GM12878 (cell line): Measurements from ENCODE around the gene CEP135. TPM values are rescaled to one million over a fixed set of nuclear protein-coding genes. Genes with fewer than 3 reads are reported as not detected.

Experiments
- BCL11A ChIP-seq: IDR thresholded peaks from 2 replicates; pipeline ENCODE4 v1.6.1; 2011; ENCODE audit warnings: low read depth, low read length
- BRCA1 ChIP-seq: IDR thresholded peaks from 2 replicates; pipeline ENCODE4 v1.6.1; 2011; ENCODE audit warnings: low read depth, low read length, improper control_type of control experiment
- CHD2 ChIP-seq: IDR thresholded peaks from 2 replicates; pipeline ENCODE4 v1.6.1; 2011; ENCODE audit warnings: low read depth, low read length, improper control_type of control experiment, borderline replicate concordance
- CHD4 ChIP-seq: fragments of 200-600 bp; sonication (generic); IDR thresholded peaks from 2 replicates; pipeline ENCODE4 v1.6.1; 2016; ENCODE audit warnings: mild to moderate bottlenecking
- ETV6 ChIP-seq, 2 experiments: fragments of 450-650 bp in 1 of 2; IDR thresholded peaks in 1 of 2; conservative IDR thresholded peaks in 1 of 2; 2 replicates each; pipeline ENCODE4 v1.6.1; 2014; ENCODE audit warnings: antibody characterized with exemption in 1 of 2, borderline replicate concordance in 1 of 2, low read depth in 1 of 2, mild to moderate bottlenecking in 1 of 2, moderate library complexity in 1 of 2
- HDAC6 ChIP-seq: fragments of 200-600 bp; sonication (generic); IDR thresholded peaks from one replicate; pipeline ENCODE4 v1.8.0; 2017; ENCODE audit warnings: antibody characterized with exemption; ENCODE audit not compliant: unreplicated experiment
- JUND ChIP-seq: IDR thresholded peaks from 2 replicates; pipeline ENCODE4 v1.6.1; 2012; ENCODE audit warnings: low read depth, mild to moderate bottlenecking, low read length, improper control_type of control experiment, moderate library complexity
- LARP7 ChIP-seq: fragments of 450-650 bp; IDR thresholded peaks from 2 replicates; pipeline ENCODE4 v1.6.1; 2017; ENCODE audit warnings: mild to moderate bottlenecking
- POU2F2 ChIP-seq: IDR thresholded peaks from 3 replicates; pipeline ENCODE4 v1.6.1; 2011; ENCODE audit warnings: low read depth, mild to moderate bottlenecking, low read length, borderline replicate concordance
- RCOR1 ChIP-seq: conservative IDR thresholded peaks from 2 replicates; pipeline ENCODE4 v1.6.1; 2012; ENCODE audit warnings: low read depth, low read length, improper control_type of control experiment
- SMAD1 ChIP-seq: fragments of 450-650 bp; IDR thresholded peaks from 2 replicates; pipeline ENCODE4 v1.6.1; 2018; ENCODE audit warnings: mild to moderate bottlenecking, low read depth; ENCODE audit not compliant: partially characterized antibody
- SMARCA5 ChIP-seq: fragments of 450-650 bp; IDR thresholded peaks from 2 replicates; pipeline ENCODE4 v1.6.1; 2017; ENCODE audit warnings: mild to moderate bottlenecking
- STAT3 ChIP-seq: IDR thresholded peaks from 2 replicates; pipeline ENCODE4 v1.6.1; 2011; ENCODE audit warnings: low read depth, low read length, improper control_type of control experiment
- ZNF207 ChIP-seq: fragments of 450-650 bp; IDR thresholded peaks from 2 replicates; pipeline ENCODE4 v1.6.1; 2014; ENCODE audit warnings: antibody characterized with exemption, mild to moderate bottlenecking, borderline replicate concordance
- polyA plus RNA-seq, 11 experiments: library from polyadenylated mRNA; depleted of rRNA in 4 of 11; unstranded in 6 of 11; stranded (reverse) in 5 of 11; fragments of >200 nt; fragmentation: Nextera tagmentation in 4 of 11; fragmentation: Illumina TruSeq in 1 of 11; extraction: Ambion mirVana in 4 of 11; extraction: Trizol in 1 of 11; gene quantifications; 1 replicate in 1 of 11; 2 replicates in 10 of 11; pipeline versions ENCODE4 v1.2.1 to v1.2.3, GENCODE V29; 2011 to 2016; ENCODE audit warnings: inconsistent platforms in 2 of 11, missing spikeins in 2 of 11, low read depth in 1 of 11
- total RNA-seq, 4 experiments: library from RNA; depleted of rRNA in 3 of 4; stranded (reverse); fragments of >200 nt in 3 of 4; fragmentation: Illumina TruSeq in 1 of 4; extraction: Trizol in 1 of 4; gene quantifications; 2 replicates each; pipeline versions ENCODE4 v1.2.1 to v1.2.3, GENCODE V29; 2013 to 2021
- TF ChIP-seq, protein P1 (sequence below): fragments of 450-650 bp; IDR thresholded peaks from 2 replicates; pipeline ENCODE4 v1.6.1; 2016; ENCODE audit warnings: mild to moderate bottlenecking
- TF ChIP-seq, protein P2 (sequence below): fragments of 450-650 bp; IDR thresholded peaks from 2 replicates; pipeline ENCODE4 v1.6.1; 2017; ENCODE audit warnings: mild to moderate bottlenecking, moderate library complexity
- TF ChIP-seq, protein P3 (sequence below): IDR thresholded peaks from 2 replicates; pipeline ENCODE4 v1.6.1; 2011; ENCODE audit warnings: low read depth, mild to moderate bottlenecking, low read length, moderate library complexity, borderline replicate concordance; ENCODE audit errors: extremely low read depth
- TF ChIP-seq, protein P4 (sequence below): IDR thresholded peaks from 2 replicates; pipeline ENCODE4 v1.6.1; 2012; ENCODE audit warnings: low read depth, low read length, improper control_type of control experiment
- TF ChIP-seq, protein P5 (sequence below): fragments of 450-650 bp; IDR thresholded peaks from 2 replicates; pipeline ENCODE4 v1.6.1; 2017; ENCODE audit warnings: mild to moderate bottlenecking, moderate library complexity

Gene CEP135
- total and polyA plus RNA-seq, 10 of the 15 experiments (the other 5 are each of a cell fraction or from before 2014, with no cell fraction given) = 2.9 to 13.6 (median 10.1) TPM

DNA sequence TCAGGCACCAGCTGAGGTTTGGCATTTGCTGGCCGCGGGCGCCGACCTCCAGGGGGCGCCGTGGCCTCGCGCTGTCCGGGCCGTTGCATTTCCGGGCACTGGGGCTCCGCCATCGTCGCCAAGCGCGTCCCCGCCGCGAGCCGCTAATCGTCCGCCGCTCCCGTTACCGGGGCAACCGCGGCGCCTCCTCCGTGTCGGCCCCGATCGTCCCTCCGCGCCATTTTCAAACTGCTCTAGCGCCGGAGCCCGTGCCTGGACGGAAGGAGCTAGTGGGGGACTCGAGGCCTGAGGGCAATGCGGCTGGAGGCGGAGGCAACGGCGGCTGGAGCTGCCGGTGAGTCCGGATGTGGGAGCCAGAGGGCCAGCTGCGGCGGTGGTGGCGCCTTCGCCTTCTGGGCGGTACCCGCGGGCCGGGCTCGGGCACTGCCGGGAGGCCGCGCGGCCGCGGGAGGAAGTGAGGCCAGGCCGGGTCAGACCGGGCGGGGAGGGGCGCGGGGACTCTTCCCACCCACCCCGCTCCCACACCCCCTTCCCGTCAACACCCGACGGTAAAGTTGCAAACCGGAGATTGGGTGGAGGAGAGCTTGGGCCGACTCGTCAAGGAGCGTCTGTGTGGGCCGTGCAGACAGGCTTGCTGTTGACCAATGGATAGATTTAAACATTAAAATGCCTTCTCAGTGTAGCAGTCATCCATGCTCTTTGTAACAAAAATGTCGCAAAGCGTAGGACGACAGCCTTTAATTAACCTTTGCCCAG, at the start of gene CEP135 (continued):
- peak; percentile 86 for TF ChIP-seq LARP7
- TF ChIP-seq SMAD1 = no peak
- no peak for TF ChIP-seq STAT3
- no peak for TF ChIP-seq HDAC6
- TF ChIP-seq, protein P1, sequence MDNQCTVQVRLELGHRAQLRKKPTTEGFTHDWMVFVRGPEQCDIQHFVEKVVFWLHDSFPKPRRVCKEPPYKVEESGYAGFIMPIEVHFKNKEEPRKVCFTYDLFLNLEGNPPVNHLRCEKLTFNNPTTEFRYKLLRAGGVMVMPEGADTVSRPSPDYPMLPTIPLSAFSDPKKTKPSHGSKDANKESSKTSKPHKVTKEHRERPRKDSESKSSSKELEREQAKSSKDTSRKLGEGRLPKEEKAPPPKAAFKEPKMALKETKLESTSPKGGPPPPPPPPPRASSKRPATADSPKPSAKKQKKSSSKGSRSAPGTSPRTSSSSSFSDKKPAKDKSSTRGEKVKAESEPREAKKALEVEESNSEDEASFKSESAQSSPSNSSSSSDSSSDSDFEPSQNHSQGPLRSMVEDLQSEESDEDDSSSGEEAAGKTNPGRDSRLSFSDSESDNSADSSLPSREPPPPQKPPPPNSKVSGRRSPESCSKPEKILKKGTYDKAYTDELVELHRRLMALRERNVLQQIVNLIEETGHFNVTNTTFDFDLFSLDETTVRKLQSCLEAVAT = no peak
- peak; percentile 81; the same call in 2 of the 3 replicates for TF ChIP-seq POU2F2
- no peak for TF ChIP-seq CHD4
- no peak for TF ChIP-seq BCL11A
- TF ChIP-seq CHD2 = peak; percentile 72
- TF ChIP-seq JUND = no peak
- TF ChIP-seq, protein P2, sequence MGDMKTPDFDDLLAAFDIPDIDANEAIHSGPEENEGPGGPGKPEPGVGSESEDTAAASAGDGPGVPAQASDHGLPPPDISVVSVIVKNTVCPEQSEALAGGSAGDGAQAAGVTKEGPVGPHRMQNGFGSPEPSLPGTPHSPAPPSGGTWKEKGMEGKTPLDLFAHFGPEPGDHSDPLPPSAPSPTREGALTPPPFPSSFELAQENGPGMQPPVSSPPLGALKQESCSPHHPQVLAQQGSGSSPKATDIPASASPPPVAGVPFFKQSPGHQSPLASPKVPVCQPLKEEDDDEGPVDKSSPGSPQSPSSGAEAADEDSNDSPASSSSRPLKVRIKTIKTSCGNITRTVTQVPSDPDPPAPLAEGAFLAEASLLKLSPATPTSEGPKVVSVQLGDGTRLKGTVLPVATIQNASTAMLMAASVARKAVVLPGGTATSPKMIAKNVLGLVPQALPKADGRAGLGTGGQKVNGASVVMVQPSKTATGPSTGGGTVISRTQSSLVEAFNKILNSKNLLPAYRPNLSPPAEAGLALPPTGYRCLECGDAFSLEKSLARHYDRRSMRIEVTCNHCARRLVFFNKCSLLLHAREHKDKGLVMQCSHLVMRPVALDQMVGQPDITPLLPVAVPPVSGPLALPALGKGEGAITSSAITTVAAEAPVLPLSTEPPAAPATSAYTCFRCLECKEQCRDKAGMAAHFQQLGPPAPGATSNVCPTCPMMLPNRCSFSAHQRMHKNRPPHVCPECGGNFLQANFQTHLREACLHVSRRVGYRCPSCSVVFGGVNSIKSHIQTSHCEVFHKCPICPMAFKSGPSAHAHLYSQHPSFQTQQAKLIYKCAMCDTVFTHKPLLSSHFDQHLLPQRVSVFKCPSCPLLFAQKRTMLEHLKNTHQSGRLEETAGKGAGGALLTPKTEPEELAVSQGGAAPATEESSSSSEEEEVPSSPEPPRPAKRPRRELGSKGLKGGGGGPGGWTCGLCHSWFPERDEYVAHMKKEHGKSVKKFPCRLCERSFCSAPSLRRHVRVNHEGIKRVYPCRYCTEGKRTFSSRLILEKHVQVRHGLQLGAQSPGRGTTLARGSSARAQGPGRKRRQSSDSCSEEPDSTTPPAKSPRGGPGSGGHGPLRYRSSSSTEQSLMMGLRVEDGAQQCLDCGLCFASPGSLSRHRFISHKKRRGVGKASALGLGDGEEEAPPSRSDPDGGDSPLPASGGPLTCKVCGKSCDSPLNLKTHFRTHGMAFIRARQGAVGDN = 0 out of 2 replicates have a peak, but pooled peaks have one; percentile 41
- TF ChIP-seq, protein P3, sequence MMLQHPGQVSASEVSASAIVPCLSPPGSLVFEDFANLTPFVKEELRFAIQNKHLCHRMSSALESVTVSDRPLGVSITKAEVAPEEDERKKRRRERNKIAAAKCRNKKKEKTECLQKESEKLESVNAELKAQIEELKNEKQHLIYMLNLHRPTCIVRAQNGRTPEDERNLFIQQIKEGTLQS = no peak
- TF ChIP-seq SMARCA5 = peak; percentile 98
- TF ChIP-seq BRCA1 = no peak
- TF ChIP-seq RCOR1 = peak; percentile 81; the same call in 1 of the 2 replicates
- TF ChIP-seq ETV6 (conservative IDR thresholded peaks at IDR 0.05 in 1 of 2, IDR thresholded peaks at IDR 0.05 in 1 of 2; ENCODE audit: borderline replicate concordance in 1 of 2, low read depth in 1 of 2) = peak in 1 of 2 experiments; percentile 35; a peak in 2 of 4 replicates
- TF ChIP-seq, protein P4, sequence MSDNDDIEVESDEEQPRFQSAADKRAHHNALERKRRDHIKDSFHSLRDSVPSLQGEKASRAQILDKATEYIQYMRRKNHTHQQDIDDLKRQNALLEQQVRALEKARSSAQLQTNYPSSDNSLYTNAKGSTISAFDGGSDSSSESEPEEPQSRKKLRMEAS = peak; percentile 79; the same call in 1 of the 2 replicates
- peak; percentile 84; the same call in 1 of the 2 replicates for TF ChIP-seq ZNF207
- TF ChIP-seq, protein P5, sequence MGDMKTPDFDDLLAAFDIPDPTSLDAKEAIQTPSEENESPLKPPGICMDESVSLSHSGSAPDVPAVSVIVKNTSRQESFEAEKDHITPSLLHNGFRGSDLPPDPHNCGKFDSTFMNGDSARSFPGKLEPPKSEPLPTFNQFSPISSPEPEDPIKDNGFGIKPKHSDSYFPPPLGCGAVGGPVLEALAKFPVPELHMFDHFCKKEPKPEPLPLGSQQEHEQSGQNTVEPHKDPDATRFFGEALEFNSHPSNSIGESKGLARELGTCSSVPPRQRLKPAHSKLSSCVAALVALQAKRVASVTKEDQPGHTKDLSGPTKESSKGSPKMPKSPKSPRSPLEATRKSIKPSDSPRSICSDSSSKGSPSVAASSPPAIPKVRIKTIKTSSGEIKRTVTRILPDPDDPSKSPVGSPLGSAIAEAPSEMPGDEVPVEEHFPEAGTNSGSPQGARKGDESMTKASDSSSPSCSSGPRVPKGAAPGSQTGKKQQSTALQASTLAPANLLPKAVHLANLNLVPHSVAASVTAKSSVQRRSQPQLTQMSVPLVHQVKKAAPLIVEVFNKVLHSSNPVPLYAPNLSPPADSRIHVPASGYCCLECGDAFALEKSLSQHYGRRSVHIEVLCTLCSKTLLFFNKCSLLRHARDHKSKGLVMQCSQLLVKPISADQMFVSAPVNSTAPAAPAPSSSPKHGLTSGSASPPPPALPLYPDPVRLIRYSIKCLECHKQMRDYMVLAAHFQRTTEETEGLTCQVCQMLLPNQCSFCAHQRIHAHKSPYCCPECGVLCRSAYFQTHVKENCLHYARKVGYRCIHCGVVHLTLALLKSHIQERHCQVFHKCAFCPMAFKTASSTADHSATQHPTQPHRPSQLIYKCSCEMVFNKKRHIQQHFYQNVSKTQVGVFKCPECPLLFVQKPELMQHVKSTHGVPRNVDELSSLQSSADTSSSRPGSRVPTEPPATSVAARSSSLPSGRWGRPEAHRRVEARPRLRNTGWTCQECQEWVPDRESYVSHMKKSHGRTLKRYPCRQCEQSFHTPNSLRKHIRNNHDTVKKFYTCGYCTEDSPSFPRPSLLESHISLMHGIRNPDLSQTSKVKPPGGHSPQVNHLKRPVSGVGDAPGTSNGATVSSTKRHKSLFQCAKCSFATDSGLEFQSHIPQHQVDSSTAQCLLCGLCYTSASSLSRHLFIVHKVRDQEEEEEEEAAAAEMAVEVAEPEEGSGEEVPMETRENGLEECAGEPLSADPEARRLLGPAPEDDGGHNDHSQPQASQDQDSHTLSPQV = no peak; the same call in 1 of the 2 replicates
